ENCODE measurements around the gene TEX52.

Gene TEX52

GRCh38 chr12:2851931-2852330 lies 4.9 kb downstream of the TEX52 start:
- in situ Hi-C loops (cut with MboI; ENCODE audit: low pct_unique_long_range_greater_than_20kb, low sequenced_read_pairs, unreplicated experiment) = no loop called here
- no peak for DNase-seq (ENCODE audit: low spot score)

GRCh38 chr12:2845280-2845679 lies 11.6 kb downstream of the TEX52 start:
- in situ Hi-C loops (cut with MboI; ENCODE audit: low pct_unique_long_range_greater_than_20kb, low sequenced_read_pairs, unreplicated experiment) = no loop called here
- no peak for DNase-seq (ENCODE audit: low spot score)
- TF ChIP-seq CTCF (IDR thresholded peaks at IDR 0.05; ENCODE audit: extremely low read depth, insufficient read depth, missing control alignments) = no peak

More at GRCh38 chr12:2851931-2852330, 4.9 kb downstream of the TEX52 start:
- no peak for TF ChIP-seq CTCF (IDR thresholded peaks at IDR 0.05; ENCODE audit: extremely low read depth, insufficient read depth, missing control alignments)

GRCh38 chr12:2844786-2845185 lies 12.1 kb downstream of the TEX52 start:
- no peak for TF ChIP-seq CTCF (IDR thresholded peaks at IDR 0.05; ENCODE audit: extremely low read depth, insufficient read depth, missing control alignments)
- no peak for DNase-seq (ENCODE audit: low spot score)
- in situ Hi-C loops (cut with MboI; ENCODE audit: low pct_unique_long_range_greater_than_20kb, low sequenced_read_pairs, unreplicated experiment) = no loop called here

- no peak for TF ChIP-seq CTCF (IDR thresholded peaks at IDR 0.05; ENCODE audit: extremely low read depth, insufficient read depth, missing control alignments)
- in situ Hi-C loops (cut with MboI; ENCODE audit: low pct_unique_long_range_greater_than_20kb, low sequenced_read_pairs, unreplicated experiment) = no loop called here
- DNase-seq (ENCODE audit: low spot score) = no peak
Observed at GRCh38 chr12:2842948-2843347, 13.9 kb downstream of the TEX52 start.

GRCh38 chr12:2841056-2841650 lies 15.7 kb downstream of the TEX52 start:
- in situ Hi-C loops (cut with MboI; ENCODE audit: low pct_unique_long_range_greater_than_20kb, low sequenced_read_pairs, unreplicated experiment) = no loop called here
- no peak for DNase-seq (ENCODE audit: low spot score)
- TF ChIP-seq CTCF (IDR thresholded peaks at IDR 0.05; ENCODE audit: extremely low read depth, insufficient read depth, missing control alignments) = no peak

- in situ Hi-C loops (cut with MboI; ENCODE audit: low pct_unique_long_range_greater_than_20kb, low sequenced_read_pairs, unreplicated experiment) = no loop called here
- TF ChIP-seq CTCF (IDR thresholded peaks at IDR 0.05; ENCODE audit: extremely low read depth, insufficient read depth, missing control alignments) = no peak
- no peak for DNase-seq (ENCODE audit: low spot score)
Observed at GRCh38 chr12:2836574-2836973, 20.3 kb downstream of the TEX52 start.

Measured in GM13977 (cell line).